Smooth muscle cell (in vitro differentiated cells): ENCODE measurements around the gene AKAP13. TPM values are rescaled to one million over a fixed set of nuclear protein-coding genes. Genes with fewer than 3 reads are reported as not detected.

ENCODE experiments used
- DNase-seq: peaks from one replicate; lab custom pipeline; 2025; ENCODE audit not compliant: unreplicated experiment; lab: John Stamatoyannopoulos, UW
- H2AFZ ChIP-seq: fragments of 200-600 bp; sonication (generic); 2 replicates; pipeline ENCODE4 v1.6.0; 2016; ENCODE audit warnings: antibody characterized with exemption, low read depth, mild to moderate bottlenecking
- H3F3A ChIP-seq: fragments of 200-600 bp; sonication (generic); 2 replicates; pipeline ENCODE4 v1.6.0; 2017; ENCODE audit warnings: antibody characterized with exemption, low read depth
- H3K27ac ChIP-seq: fragments of 200-600 bp; sonication (generic); 2 replicates; pipeline ENCODE4 v1.5.1; 2016; ENCODE audit warnings: low read depth, mild to moderate bottlenecking
- H3K27me3 ChIP-seq: fragments of 200-600 bp; sonication (generic); 2 replicates; pipeline ENCODE4 v1.6.1; 2016; ENCODE audit warnings: low read depth, mild to moderate bottlenecking
- H3K36me3 ChIP-seq: fragments of 200-600 bp; sonication (generic); 2 replicates; pipeline ENCODE4 v1.5.1; 2016; ENCODE audit warnings: low read depth
- H3K4me1 ChIP-seq: fragments of 200-600 bp; sonication (generic); 2 replicates; pipeline ENCODE4 v1.5.1; 2016; ENCODE audit warnings: low read depth
- H3K4me2 ChIP-seq: fragments of 200-600 bp; sonication (generic); 2 replicates; pipeline ENCODE4 v1.6.0; 2016; ENCODE audit warnings: mild to moderate bottlenecking
- H3K4me3 ChIP-seq: fragments of 200-600 bp; sonication (generic); 2 replicates; pipeline ENCODE4 v1.5.1; 2016; ENCODE audit warnings: mild to moderate bottlenecking
- H3K79me2 ChIP-seq: fragments of 200-600 bp; sonication (generic); 2 replicates; pipeline ENCODE4 v1.6.0; 2016; ENCODE audit warnings: low read depth, mild to moderate bottlenecking
- H3K9ac ChIP-seq: fragments of 200-600 bp; sonication (generic); 2 replicates; pipeline ENCODE4 v1.6.0; 2016; ENCODE audit warnings: low read depth
- H3K9me3 ChIP-seq: fragments of 200-600 bp; sonication (generic); replicated peaks from 2 replicates; pipeline ENCODE4 v1.5.1; 2016; ENCODE audit warnings: low read depth
- H4K20me1 ChIP-seq: fragments of 200-600 bp; sonication (generic); 2 replicates; pipeline ENCODE4 v1.6.0; 2016; ENCODE audit warnings: low read depth
- CTCF ChIP-seq: fragments of 200-600 bp; sonication (generic); IDR thresholded peaks from 2 replicates; pipeline ENCODE4 v1.5.1; 2017; ENCODE audit warnings: borderline replicate concordance, mild to moderate bottlenecking, antibody characterized with exemption; ENCODE audit not compliant: insufficient read depth, poor library complexity, severe bottlenecking
- WGBS: methylation state at CpG from one replicate; pipeline ENCODE4 v1.1.7; 2016; ENCODE audit warnings: low lambda C conversion rate; 5-methylcytosine and 5-hydroxymethylcytosine counted together
- polyA plus RNA-seq: library from polyadenylated mRNA; unstranded; fragments of >200 nt; fragmentation: Nextera tagmentation; extraction: Ambion mirVana; gene quantifications from 2 replicates; pipeline ENCODE4 v1.2.1, GENCODE V29; 2016
- total RNA-seq: library from RNA; depleted of rRNA; stranded (reverse); fragments of >200 nt; gene quantifications from 2 replicates; pipeline ENCODE4 v1.2.3, GENCODE V29; 2014

The AKAP13 gene
- total and polyA plus RNA-seq, 2 experiments from 2014 or later = 43.3 to 63.5 TPM

GRCh38 chr15:85520650-85521049 is 140.2 kb downstream of the AKAP13 start:
- Histone ChIP-seq H3K27ac (no peak overlapping the region), H4K20me1 (peaks cover 50% of the 10 kb centered on the region), H3K9me3 (no peaks in the 10 kb centered on the region), H3K4me2 (no peak overlapping the region), H3K4me3 (no peak overlapping the region), H3K4me1 (peaks cover 5% of the 10 kb centered on the region), H3K79me2 (peaks cover 58% of the 10 kb centered on the region), H3K27me3 (no peaks in the 10 kb centered on the region), H3K36me3 (no peaks in the 10 kb centered on the region), H3K9ac (no peak overlapping the region), H2AFZ (no peak overlapping the region), H3F3A (no peaks in the 10 kb centered on the region)
- TF ChIP-seq CTCF = no peak
- no peak for DNase-seq
- WGBS = 60% methylated on average over 3 of the region's 3 CpGs

GRCh38 chr15:85523530-85523929 is 143.1 kb downstream of the AKAP13 start:
- Histone ChIP-seq H3K4me2 (no peak overlapping the region), H3K4me3 (no peak overlapping the region), H3K4me1 (peaks cover 5% of the 10 kb centered on the region), H3K79me2 (peaks cover 46% of the 10 kb centered on the region), H4K20me1 (peaks cover 37% of the 10 kb centered on the region), H2AFZ (no peak overlapping the region), H3K9ac (no peak overlapping the region), H3K27ac (no peak overlapping the region), H3K9me3 (no peaks in the 10 kb centered on the region), H3F3A (no peaks in the 10 kb centered on the region), H3K27me3 (no peaks in the 10 kb centered on the region), H3K36me3 (no peaks in the 10 kb centered on the region)
- DNase-seq = no peak
- TF ChIP-seq CTCF = no peak
- WGBS = 77% methylated on average over 4 of the region's 4 CpGs

GRCh38 chr15:85525755-85526154 is 145.4 kb downstream of the AKAP13 start:
- no peaks in the 10 kb centered on the region for H3K9me3 ChIP-seq
- no peak overlapping the region for H3K27ac ChIP-seq
- no peaks in the 10 kb centered on the region for H3K27me3 ChIP-seq
- H3F3A ChIP-seq = no peaks in the 10 kb centered on the region
- peaks cover 27% of the 10 kb centered on the region for H3K79me2 ChIP-seq
- no peak for DNase-seq
- no peaks in the 10 kb centered on the region for H3K4me1 ChIP-seq
- H2AFZ ChIP-seq = no peak overlapping the region
- H3K4me2 ChIP-seq = no peak overlapping the region
- no peak overlapping the region for H3K4me3 ChIP-seq
- peaks cover 18% of the 10 kb centered on the region for H4K20me1 ChIP-seq
- H3K36me3 ChIP-seq = no peaks in the 10 kb centered on the region
- no peak overlapping the region for H3K9ac ChIP-seq
- no peak for TF ChIP-seq CTCF

- H3K36me3 ChIP-seq = no peaks in the 10 kb centered on the region
- H3K27ac ChIP-seq = peak overlapping the region; percentile 13
- no peak overlapping the region for H3K4me3 ChIP-seq
- WGBS = 84% methylated on average over 3 of the region's 3 CpGs
- H3K9ac ChIP-seq = no peak overlapping the region
- no peak for DNase-seq
- no peaks in the 10 kb centered on the region for H3K27me3 ChIP-seq
- no peak overlapping the region for H3K4me2 ChIP-seq
- no peaks in the 10 kb centered on the region for H3K4me1 ChIP-seq
- H4K20me1 ChIP-seq = peaks cover 22% of the 10 kb centered on the region
- no peak for TF ChIP-seq CTCF
- no peaks in the 10 kb centered on the region for H3K9me3 ChIP-seq
- no peak overlapping the region for H2AFZ ChIP-seq
- H3K79me2 ChIP-seq = peaks cover 12% of the 10 kb centered on the region
- H3F3A ChIP-seq = no peaks in the 10 kb centered on the region
These were observed 147.5 kb downstream of the AKAP13 start for GRCh38 chr15:85527895-85528294.
